CD4-positive, alpha-beta T cell (primary cell): ENCODE results near the gene POLE4. TPM values are rescaled to one million over a fixed set of nuclear protein-coding genes. Genes with fewer than 3 reads are reported as not detected.

ENCODE experiments used
- ATAC-seq: fragments of 200-7000 bp; cut with Tn5 transposase; one replicate; pipeline ENCODE4 v1.10.0; 2022; ENCODE audit warnings: mild to moderate bottlenecking; ENCODE audit not compliant: poor library complexity
- CTCF ChIA-PET: fragments of 350-600 bp; sonication (Branson Sonifier 250); formaldehyde crosslinking; loops from one replicate; lab custom pipeline; 2021; ENCODE audit warnings: antibody characterized with exemption, inconsistent platforms; lab: Charles Lee
- POLR2A ChIA-PET: fragments of 350-600 bp; sonication (Branson Sonifier 250); formaldehyde crosslinking; loops from one replicate; lab custom pipeline; 2021; ENCODE audit warnings: antibody characterized with exemption, inconsistent platforms; lab: Charles Lee
- DNase-seq, 14 experiments: peaks; one replicate each; pipeline ENCODE4 v3.0.0-alpha.2; 2013 to 2020; ENCODE audit warnings: mixed read lengths in 2 of 14
- H3K27ac ChIP-seq, 2 donors: one replicate each; pipeline versions ENCODE4 v1.5.1 to v1.7.0; 2013; ENCODE audit warnings: low read length in 2 of 2, low read depth in 1 of 2, mild to moderate bottlenecking in 1 of 2
- H3K27me3 ChIP-seq, 2 experiments: 1 replicate in 1 of 2; 2 replicates in 1 of 2; pipeline versions ENCODE4 v1.6.1 to v1.7.0; 2013; ENCODE audit warnings: low read length in 2 of 2, control low read depth in 1 of 2, mild to moderate bottlenecking in 1 of 2, moderate library complexity in 1 of 2; ENCODE audit not compliant: insufficient read depth in 2 of 2, control insufficient read depth in 1 of 2
- H3K36me3 ChIP-seq: one replicate; pipeline ENCODE4 v1.6.1; 2013; ENCODE audit warnings: low read length, control low read depth; ENCODE audit not compliant: insufficient read depth
- H3K4me1 ChIP-seq: one replicate; pipeline ENCODE4 v1.6.1; 2013; ENCODE audit warnings: low read length, control low read depth; ENCODE audit not compliant: insufficient read depth
- H3K4me3 ChIP-seq: one replicate; pipeline ENCODE4 v1.5.1; 2013; ENCODE audit warnings: mild to moderate bottlenecking, low read length, moderate library complexity
- H3K9me3 ChIP-seq, 2 experiments: 1 replicate in 1 of 2; 2 replicates in 1 of 2; pipeline versions ENCODE4 v1.6.1 to v1.7.0; 2013; ENCODE audit warnings: low read length in 2 of 2, mild to moderate bottlenecking in 2 of 2, control low read depth in 1 of 2, moderate library complexity in 1 of 2; ENCODE audit not compliant: control insufficient read depth in 1 of 2, insufficient read depth in 1 of 2
- H3K27ac Mint-ChIP-seq: one replicate; pipeline ENCODE4 v1.8.0; 2020; ENCODE audit warnings: mixed read lengths
- H3K27me3 Mint-ChIP-seq: one replicate; pipeline ENCODE4 v1.8.0; 2021; ENCODE audit warnings: mixed read lengths
- H3K36me3 Mint-ChIP-seq: one replicate; pipeline ENCODE4 v1.8.0; 2021; ENCODE audit warnings: low read depth, mixed read lengths
- H3K4me1 Mint-ChIP-seq: one replicate; pipeline ENCODE4 v1.8.0; 2021; ENCODE audit warnings: low read depth, mixed read lengths
- H3K4me3 Mint-ChIP-seq: one replicate; pipeline ENCODE4 v1.8.0; 2020; ENCODE audit warnings: mild to moderate bottlenecking, mixed read lengths
- H3K9me3 Mint-ChIP-seq: one replicate; pipeline ENCODE4 v1.8.0; 2020; ENCODE audit warnings: mixed read lengths
- CTCF ChIP-seq: fragments of 200-600 bp; IDR thresholded peaks from one replicate; pipeline ENCODE4 v1.8.0; 2022; ENCODE audit warnings: antibody characterized with exemption, mild to moderate bottlenecking
- intact Hi-C, 2 experiments: fragments of 100-400 bp; cut with DNase I in 1 of 2; cut with micrococcal nuclease in 1 of 2; formaldehyde crosslinking; loops; one replicate each; pipeline versions ENCODE4 v1.15.1 to v1.9.0; 2023 to 2025; cut with DNase I, micrococcal nuclease
- total RNA-seq, 174 experiments: library from RNA in 2 of 174; stranded (reverse) in 2 of 174; gene quantifications; one replicate each; pipeline ENCODE4 v1.2.3 and lab custom pipeline; 2021 to 2026

Gene POLE4
- total RNA-seq, 2 experiments from 2014 or later = 34.9 to 38.4 TPM

GRCh38 chr2:74979844-74980243, 21.4 kb downstream of the POLE4 start:
- H3K27ac ChIP-seq = no peak overlapping the region
- no peak overlapping the region for H3K4me3 Mint-ChIP-seq
- ChIA-PET POLR2A (no interaction called here), CTCF (no interaction called here)
- H3K4me1 ChIP-seq = no peaks in the 10 kb centered on the region
- H3K4me3 ChIP-seq = no peak overlapping the region
- H3K36me3 Mint-ChIP-seq = peaks cover 47% of the 10 kb centered on the region
- H3K36me3 ChIP-seq = peaks cover 1% of the 10 kb centered on the region
- no peaks in the 10 kb centered on the region for H3K27me3 Mint-ChIP-seq
- TF ChIP-seq CTCF = no peak
- DNase-seq = no peak
- no peaks in the 10 kb centered on the region for H3K9me3 Mint-ChIP-seq
- no peak overlapping the region for H3K27ac Mint-ChIP-seq
- no peaks in the 10 kb centered on the region for H3K27me3 ChIP-seq
- intact Hi-C loops = loop anchor here in 1 of 2 experiments (10.0 kb wide), 1 partner anchor 45 kb away; no protein-coding TSS in a partner anchor
- H3K9me3 ChIP-seq = no peaks in the 10 kb centered on the region
- peaks cover 11% of the 10 kb centered on the region for H3K4me1 Mint-ChIP-seq
- no peak for ATAC-seq

GRCh38 chr2:74982577-74982976, 24.1 kb downstream of the POLE4 start:
- Histone ChIP-seq H3K27me3 (no peaks in the 10 kb centered on the region), H3K4me3 (no peak overlapping the region), H3K27ac (no peak overlapping the region), H3K4me1 (no peaks in the 10 kb centered on the region), H3K36me3 (no peaks in the 10 kb centered on the region), H3K9me3 (no peaks in the 10 kb centered on the region)
- TF ChIP-seq CTCF = no peak
- intact Hi-C loops = loop anchor here in 1 of 2 experiments (10.0 kb wide), 1 partner anchor 48 kb away; no protein-coding TSS in a partner anchor
- H3K27ac Mint-ChIP-seq = no peak overlapping the region
- H3K36me3 Mint-ChIP-seq = peaks cover 33% of the 10 kb centered on the region
- H3K4me3 Mint-ChIP-seq = no peak overlapping the region
- ATAC-seq (no peak), DNase-seq (no peak)
- CTCF ChIA-PET = no interaction called here
- H3K27me3 Mint-ChIP-seq = no peaks in the 10 kb centered on the region
- peaks cover 11% of the 10 kb centered on the region for H3K4me1 Mint-ChIP-seq
- POLR2A ChIA-PET = no interaction called here
- H3K9me3 Mint-ChIP-seq = no peaks in the 10 kb centered on the region

- no peak overlapping the region for H3K4me3 Mint-ChIP-seq
- H3K9me3 ChIP-seq = no peaks in the 10 kb centered on the region
- ChIA-PET CTCF (no interaction called here), POLR2A (no interaction called here)
- H3K27ac Mint-ChIP-seq = no peak overlapping the region
- H3K27me3 Mint-ChIP-seq = no peaks in the 10 kb centered on the region
- no peak for ATAC-seq
- peaks cover 11% of the 10 kb centered on the region for H3K4me1 Mint-ChIP-seq
- H3K4me3 ChIP-seq = no peak overlapping the region
- no peaks in the 10 kb centered on the region for H3K36me3 ChIP-seq
- no peaks in the 10 kb centered on the region for H3K27me3 ChIP-seq
- no peak for TF ChIP-seq CTCF
- no peaks in the 10 kb centered on the region for H3K9me3 Mint-ChIP-seq
- H3K27ac ChIP-seq = no peak overlapping the region
- DNase-seq = no peak
- no peaks in the 10 kb centered on the region for H3K4me1 ChIP-seq
- intact Hi-C loops = loop anchor here in 1 of 2 experiments (10.0 kb wide), 1 partner anchor 49 kb away; no protein-coding TSS in a partner anchor
- peaks cover 33% of the 10 kb centered on the region for H3K36me3 Mint-ChIP-seq
Observed at GRCh38 chr2:74983631-74984392, 25.4 kb downstream of the POLE4 start.
